Rectal smooth muscle tissue (tissue), 1 donor: ENCODE results near the gene SAMD11.
"Not testable (repeated sequence)": the region's sequence is repeated elsewhere in the genome, so short reads cannot be mapped to it uniquely, and the experiment has no call there.

Experiments used
- H3K27ac ChIP-seq: one replicate; pipeline ENCODE4 v1.7.0; 2013; ENCODE audit warnings: low read depth, low read length, inconsistent platforms
- H3K27me3 ChIP-seq: one replicate; pipeline ENCODE4 v1.7.0; 2013; ENCODE audit warnings: low read length; ENCODE audit not compliant: control insufficient read depth, insufficient read depth
- H3K36me3 ChIP-seq: one replicate; pipeline ENCODE4 v1.7.0; 2013; ENCODE audit warnings: low read length; ENCODE audit not compliant: control insufficient read depth, insufficient read depth
- H3K4me1 ChIP-seq: one replicate; pipeline ENCODE4 v1.7.0; 2013; ENCODE audit warnings: low read length; ENCODE audit not compliant: control insufficient read depth, insufficient read depth
- H3K4me3 ChIP-seq: one replicate; pipeline ENCODE4 v1.7.0; 2013; ENCODE audit warnings: low read length
- H3K9ac ChIP-seq: one replicate; pipeline ENCODE4 v1.7.0; 2013; ENCODE audit warnings: low read length

SAMD11 gene

DNA sequence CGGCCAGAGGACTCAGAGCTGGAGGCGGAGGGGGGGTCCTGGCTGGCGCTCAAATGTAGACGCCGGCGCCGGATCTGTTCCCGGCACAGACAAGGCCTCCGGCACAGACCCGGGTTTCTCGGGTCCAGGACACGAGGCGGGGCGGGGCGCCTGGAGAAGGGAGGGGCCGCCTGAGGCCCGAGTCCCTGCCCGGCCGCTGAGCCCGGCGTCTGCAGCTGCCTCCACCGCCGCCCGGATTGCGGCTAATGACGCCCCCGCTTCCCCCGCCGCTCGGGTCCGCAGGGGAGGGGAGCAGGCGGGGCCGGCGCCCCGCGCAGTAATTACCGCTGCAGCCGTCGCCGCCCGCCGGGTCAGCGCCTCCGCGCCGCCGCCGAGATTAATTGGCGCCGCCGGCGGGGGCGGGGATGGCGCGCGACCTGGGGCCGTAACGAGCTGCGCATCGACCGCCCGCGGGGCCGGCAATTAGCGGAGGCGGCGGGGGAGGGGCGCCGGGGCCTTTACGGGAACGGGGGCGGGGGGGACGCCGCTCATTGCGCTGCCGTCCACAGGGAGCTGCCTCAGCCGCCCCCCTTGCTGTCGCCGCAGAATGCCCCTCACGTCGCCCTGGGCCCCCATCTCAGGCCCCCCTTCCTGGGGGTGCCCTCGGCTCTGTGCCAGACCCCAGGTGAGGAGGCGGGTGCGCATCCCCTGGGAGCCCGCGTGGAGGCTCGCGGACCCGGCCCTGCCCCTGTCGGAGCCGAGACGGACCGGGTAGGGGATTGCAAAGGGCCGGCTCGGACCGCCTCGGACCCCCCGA is 18.1 kb downstream of the SAMD11 start:
- Histone ChIP-seq H3K27ac (peak overlapping the region; percentile 48), H3K27me3 (peaks cover 31% of the 10 kb centered on the region)

DNA sequence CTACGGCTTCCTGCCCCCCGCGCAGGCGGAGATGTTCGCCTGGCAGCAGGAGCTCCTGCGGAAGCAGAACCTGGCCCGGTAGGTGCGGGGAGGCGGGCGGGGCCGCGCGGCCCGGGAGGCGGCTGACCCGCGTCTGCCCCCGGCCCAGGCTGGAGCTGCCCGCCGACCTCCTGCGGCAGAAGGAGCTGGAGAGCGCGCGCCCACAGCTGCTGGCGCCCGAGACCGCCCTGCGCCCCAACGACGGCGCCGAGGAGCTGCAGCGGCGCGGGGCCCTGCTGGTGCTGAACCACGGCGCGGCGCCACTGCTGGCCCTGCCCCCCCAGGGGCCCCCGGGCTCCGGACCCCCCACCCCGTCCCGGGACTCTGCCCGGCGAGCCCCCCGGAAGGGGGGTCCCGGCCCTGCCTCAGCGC is 18.7 kb downstream of the SAMD11 start:
- Histone ChIP-seq H3K27ac (peak overlapping the region; percentile 10), H3K27me3 (peaks cover 31% of the 10 kb centered on the region), H3K9ac (no peak overlapping the region), H3K4me3 (no peak overlapping the region), H3K4me1 (peaks cover 7% of the 10 kb centered on the region), H3K36me3 (peaks cover 4% of the 10 kb centered on the region)

More for the DNA sequence above, 18.1 kb downstream of the SAMD11 start:
- no peaks in the 10 kb centered on the region for H3K36me3 ChIP-seq
- H3K4me1 ChIP-seq = peaks cover 7% of the 10 kb centered on the region
- peak overlapping the region; percentile 43 for H3K4me3 ChIP-seq
- no peak overlapping the region for H3K9ac ChIP-seq

DNA sequence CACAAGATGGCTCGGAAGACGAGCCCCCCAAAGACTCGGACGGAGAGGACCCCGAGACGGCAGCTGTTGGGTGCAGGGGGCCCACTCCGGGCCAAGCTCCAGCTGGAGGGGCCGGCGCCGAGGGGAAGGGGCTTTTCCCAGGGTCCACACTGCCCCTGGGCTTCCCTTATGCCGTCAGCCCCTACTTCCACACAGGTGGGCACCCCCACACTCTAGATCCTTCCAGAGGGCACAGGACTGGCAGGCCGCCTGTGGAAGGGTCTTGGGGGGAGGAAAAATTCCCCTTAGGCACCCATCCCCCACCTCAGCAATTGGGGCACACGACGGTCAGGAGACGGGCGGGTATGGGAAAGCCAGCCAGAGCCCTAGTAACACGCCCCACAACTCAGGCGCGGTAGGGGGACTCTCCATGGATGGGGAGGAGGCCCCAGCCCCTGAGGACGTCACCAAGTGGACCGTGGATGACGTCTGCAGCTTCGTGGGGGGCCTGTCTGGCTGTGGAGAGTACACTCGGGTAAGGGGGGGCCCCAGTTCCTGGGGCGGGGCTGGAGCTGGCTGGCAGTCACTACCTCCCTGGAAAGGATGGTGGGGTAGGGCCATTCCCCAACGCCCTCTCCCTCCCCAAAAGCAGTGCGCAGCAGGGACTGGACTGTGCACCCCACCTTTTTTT is 19.3 kb downstream of the SAMD11 start:
- peaks cover 7% of the 10 kb centered on the region for H3K4me1 ChIP-seq
- H3K36me3 ChIP-seq = peaks cover 9% of the 10 kb centered on the region
- no peak overlapping the region for H3K4me3 ChIP-seq
- H3K9ac ChIP-seq = no peak overlapping the region
- H3K27ac ChIP-seq = peak overlapping the region; percentile 45
- H3K27me3 ChIP-seq = peaks cover 31% of the 10 kb centered on the region

DNA sequence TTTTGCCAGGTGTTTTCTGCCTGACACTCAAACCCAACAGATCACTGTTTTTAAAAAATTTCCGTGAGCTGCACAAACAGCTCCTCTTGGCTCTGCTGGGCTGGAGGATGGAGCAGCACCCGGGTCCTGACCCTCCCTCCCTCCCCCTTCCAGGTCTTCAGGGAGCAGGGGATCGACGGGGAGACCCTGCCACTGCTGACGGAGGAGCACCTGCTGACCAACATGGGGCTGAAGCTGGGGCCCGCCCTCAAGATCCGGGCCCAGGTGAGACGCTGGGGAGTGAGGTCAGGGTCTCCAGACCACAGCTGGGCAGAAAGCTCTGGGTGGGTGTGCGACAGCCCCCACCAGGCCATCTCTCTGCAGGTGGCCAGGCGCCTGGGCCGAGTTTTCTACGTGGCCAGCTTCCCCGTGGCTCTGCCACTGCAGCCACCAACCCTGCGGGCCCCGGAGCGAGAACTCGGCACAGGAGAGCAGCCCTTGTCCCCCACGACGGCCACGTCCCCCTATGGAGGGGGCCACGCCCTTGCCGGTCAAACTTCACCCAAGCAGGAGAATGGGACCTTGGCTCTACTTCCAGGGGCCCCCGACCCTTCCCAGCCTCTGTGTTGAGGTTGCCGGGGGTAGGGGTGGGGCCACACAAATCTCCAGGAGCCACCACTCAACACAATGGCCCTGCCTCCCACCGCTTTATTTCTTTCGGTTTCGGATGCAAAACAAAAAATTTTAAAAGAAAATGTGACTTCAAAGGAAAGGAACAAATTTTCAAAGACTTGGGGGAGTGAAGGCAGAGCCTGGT is 20.0 kb downstream of the SAMD11 start:
- Histone ChIP-seq H3K27me3 (peaks cover 26% of the 10 kb centered on the region), H3K27ac (peak overlapping the region; percentile 45), H3K36me3 (peaks cover 11% of the 10 kb centered on the region), H3K4me1 (peaks cover 7% of the 10 kb centered on the region), H3K9ac (no peak overlapping the region), H3K4me3 (no peak overlapping the region)

DNA sequence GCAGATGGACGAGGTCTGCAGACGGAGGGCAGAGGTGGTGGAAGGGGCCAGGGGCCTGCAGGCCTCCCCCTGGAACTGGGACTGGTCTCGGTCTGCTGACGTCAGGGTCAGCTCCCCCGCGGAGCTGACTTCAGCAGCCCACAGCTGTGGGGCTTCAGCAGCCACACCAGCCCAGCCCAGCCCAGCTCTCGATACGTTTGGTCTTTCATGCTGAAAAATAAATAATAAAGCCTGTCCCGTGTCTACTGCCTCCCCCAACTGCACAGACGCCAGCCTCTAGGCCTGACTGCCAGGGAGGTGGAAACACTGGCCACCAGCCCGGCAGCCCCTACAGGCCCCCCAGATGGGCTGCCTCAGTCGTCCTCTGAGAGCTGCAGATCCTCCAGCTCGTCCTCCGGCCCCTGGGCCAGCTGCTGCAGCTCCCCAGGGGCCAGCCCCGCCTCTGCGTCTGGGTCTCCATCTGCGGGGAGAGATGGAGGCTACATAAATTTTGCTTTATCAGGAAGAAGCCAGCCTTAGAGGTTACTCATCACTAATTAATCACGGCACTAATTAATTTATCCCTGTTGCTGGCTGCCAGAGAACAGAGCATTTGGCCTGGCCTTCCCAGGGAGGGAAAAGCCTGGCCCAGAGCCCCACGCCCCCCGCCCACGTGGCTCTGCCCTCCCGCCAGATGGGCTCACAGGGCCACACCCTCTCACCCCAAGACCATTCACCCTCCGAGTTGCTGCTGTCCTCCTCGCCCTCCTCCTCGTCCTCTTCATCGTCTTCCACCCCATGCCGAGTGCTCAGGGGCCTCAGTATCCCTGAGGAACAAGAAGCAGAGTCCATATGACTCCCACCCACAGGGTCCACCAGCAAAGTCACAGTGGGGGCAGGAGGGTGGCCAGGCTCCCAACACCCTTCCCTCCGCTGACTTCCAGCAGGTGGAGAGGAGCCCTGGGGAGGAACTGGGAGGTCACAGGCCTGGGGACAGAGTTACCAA is 20.9 kb downstream of the SAMD11 start:
- Histone ChIP-seq H3K4me1 (peaks cover 7% of the 10 kb centered on the region), H3K36me3 (peaks cover 11% of the 10 kb centered on the region)

DNA sequence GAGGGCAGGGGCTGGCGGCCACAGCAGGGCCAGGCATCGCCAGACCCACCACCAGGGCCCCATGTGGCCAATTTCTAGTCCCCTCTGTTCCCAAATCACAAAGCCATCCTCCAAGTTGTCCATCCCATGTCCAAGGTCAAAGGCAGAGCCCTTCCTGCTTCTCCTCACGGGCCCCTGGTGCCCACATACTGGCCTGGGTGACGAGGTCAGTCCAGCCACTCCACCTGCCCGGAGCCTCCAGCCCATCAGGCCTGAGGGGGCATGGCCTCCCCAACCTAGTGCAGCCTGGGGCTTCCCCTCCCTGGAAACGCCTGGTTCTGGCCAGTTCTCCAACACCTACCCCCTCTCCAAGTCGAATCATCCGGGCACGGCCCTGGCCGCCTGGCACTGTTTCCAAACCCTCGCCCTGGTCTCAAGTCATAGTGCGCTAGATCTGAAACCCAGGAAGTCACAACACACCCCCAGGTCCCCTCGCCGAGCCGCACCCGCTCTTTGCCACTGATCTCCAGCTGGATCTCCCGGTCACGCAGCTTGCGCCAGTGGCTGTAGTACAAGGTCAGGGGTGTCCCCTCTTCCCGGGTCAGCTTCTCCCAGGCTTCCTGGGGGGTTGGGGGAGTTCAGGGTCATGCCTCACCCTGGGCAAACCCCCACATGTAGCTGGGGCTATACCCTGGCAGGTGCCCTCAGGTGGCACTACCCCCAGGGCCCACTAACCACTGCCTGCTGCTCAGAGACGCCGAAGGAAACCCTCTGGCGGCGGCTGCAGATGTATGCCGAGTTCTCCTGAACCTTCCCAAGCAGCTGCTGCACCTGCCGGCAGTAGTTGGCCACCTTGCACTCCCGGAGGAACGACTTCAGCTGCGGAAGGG is 22.2 kb downstream of the SAMD11 start:
- Histone ChIP-seq H3K4me3 (no peak overlapping the region), H3K9ac (no peak overlapping the region), H3K27me3 (peaks cover 8% of the 10 kb centered on the region), H3K27ac (no peak overlapping the region), H3K36me3 (peaks cover 21% of the 10 kb centered on the region), H3K4me1 (no peaks in the 10 kb centered on the region)

More for the DNA sequence above, 20.9 kb downstream of the SAMD11 start:
- Histone ChIP-seq H3K27ac (no peak overlapping the region), H3K27me3 (peaks cover 18% of the 10 kb centered on the region), H3K4me3 (no peak overlapping the region), H3K9ac (no peak overlapping the region)

DNA sequence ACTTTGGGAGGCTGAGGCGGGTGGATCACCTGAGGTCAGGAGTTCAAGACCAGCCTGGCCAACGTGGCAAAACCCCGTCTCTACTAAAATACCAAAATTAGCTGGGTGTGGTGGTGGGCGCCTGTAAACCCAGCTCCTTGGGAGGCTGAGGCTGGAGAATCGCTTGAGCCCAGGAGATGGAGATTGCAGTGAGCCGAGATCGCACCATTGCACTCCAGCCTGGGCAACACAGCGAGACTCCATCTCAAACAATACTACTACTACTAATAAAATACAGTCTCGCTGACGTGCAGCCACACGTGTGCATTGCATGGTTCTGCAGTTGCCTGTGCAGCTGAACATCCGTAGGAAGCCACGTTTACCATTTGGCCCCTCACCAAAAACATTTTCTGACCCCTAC is 23.1 kb downstream of the SAMD11 start:
- H3K4me3 ChIP-seq, H3K27me3 ChIP-seq, H3K4me1 ChIP-seq, H3K27ac ChIP-seq, H3K9ac ChIP-seq: not testable (repeated sequence)
- H3K36me3 ChIP-seq = peaks cover 21% of the 10 kb centered on the region

DNA sequence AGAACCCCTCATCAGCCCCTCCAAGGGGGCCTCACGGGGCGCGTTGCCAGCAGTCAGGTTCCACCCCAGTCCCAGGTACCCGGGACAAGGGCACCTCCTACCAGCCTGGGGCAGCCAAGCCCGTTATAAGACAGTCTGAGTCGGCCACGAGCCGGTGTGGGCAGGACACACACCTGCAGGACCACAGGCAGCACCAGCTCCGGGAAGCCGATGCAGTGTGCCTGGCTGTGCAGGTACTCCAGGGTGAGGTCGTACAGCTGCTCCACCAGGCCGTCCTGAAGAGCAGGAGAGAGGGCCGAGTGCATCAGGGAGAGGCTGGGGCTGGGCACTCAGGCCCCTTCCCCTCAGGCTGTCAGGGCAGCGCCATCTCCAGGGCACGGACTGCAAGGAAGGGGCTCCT is 24.2 kb downstream of the SAMD11 start:
- H3K4me1 ChIP-seq = no peaks in the 10 kb centered on the region
- H3K27me3 ChIP-seq = peaks cover 2% of the 10 kb centered on the region
- H3K27ac ChIP-seq = no peak overlapping the region
- H3K36me3 ChIP-seq = peaks cover 23% of the 10 kb centered on the region
- H3K4me3 ChIP-seq = no peak overlapping the region
- H3K9ac ChIP-seq = no peak overlapping the region

DNA sequence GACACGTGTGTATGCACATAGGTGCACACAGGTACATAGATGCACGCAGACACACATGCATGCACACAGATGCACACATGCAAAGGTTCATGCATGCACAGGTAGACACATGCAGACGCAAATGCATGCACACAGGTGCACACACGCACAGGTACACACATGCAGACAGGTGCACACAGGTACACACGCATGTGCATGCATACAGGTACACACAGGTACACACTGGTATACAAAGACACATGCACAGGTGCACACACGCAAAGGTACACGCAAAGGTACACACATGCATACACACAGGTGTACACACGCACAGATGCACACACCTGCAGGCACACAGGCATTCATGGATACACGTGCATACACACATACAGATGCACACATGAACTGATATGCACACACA is 26.5 kb downstream of the SAMD11 start:
- Histone ChIP-seq H3K36me3 (peaks cover 38% of the 10 kb centered on the region), H3K4me3 (no peak overlapping the region), H3K27ac (no peak overlapping the region), H3K9ac (no peak overlapping the region), H3K4me1 (no peaks in the 10 kb centered on the region), H3K27me3 (no peaks in the 10 kb centered on the region)

DNA sequence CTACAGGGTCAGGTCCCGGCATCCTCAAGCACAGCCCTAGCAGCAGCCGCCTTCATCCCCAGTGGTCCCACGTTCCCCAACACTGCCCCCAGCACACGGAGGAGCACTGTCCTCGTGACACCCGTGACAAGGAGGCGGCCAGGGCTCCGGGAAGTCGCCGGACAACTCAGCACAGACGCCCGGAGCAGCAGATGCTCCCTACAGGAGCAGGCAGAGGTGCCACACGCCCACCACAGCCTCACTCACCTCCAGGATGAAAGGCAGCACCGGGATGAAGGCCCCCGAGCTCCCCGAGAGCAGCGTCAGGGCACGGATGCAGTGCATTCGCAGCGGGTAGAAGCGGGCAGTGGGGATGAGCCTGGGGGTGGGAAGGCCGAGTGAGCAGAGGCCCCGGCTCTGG is 27.2 kb downstream of the SAMD11 start:
- peaks cover 45% of the 10 kb centered on the region for H3K36me3 ChIP-seq
- H3K4me3 ChIP-seq = no peak overlapping the region
- no peaks in the 10 kb centered on the region for H3K4me1 ChIP-seq
- H3K9ac ChIP-seq = no peak overlapping the region
- no peak overlapping the region for H3K27ac ChIP-seq
- no peaks in the 10 kb centered on the region for H3K27me3 ChIP-seq

DNA sequence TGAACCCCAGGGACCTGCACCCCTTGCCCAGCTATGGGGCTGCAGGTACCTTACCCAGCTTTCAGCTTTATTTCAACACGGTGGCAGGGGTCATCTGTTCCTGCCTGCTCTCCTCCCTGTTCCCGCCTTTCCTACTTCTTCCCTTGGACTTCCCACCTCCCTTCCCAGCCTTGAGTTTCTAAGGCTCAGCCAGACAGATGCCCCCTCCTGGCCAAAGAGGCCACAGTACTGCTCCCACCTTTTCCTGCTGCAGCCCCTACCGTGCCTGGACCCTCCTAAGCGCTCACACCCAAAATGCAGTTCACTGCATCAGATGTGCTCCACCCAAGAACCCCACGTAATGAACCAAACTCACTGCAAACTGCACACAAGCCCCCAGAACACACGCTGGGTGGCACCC is 27.6 kb downstream of the SAMD11 start:
- Histone ChIP-seq H3K27ac (no peak overlapping the region), H3K4me3 (no peak overlapping the region), H3K27me3 (no peaks in the 10 kb centered on the region), H3K4me1 (no peaks in the 10 kb centered on the region), H3K9ac (no peak overlapping the region), H3K36me3 (peaks cover 48% of the 10 kb centered on the region)
